CD14-positive monocyte (primary cell): ENCODE data around the gene SDHAF1. TPM values are rescaled to one million over a fixed set of nuclear protein-coding genes. Genes with fewer than 3 reads are reported as not detected.

ENCODE experiments used
- DNase-seq, 3 donors: peaks; one replicate each; pipeline ENCODE4 v3.0.0-alpha.2; 2011 to 2022
- H2AFZ ChIP-seq: 2 replicates; pipeline ENCODE4 v1.6.0; 2012; ENCODE audit warnings: mild to moderate bottlenecking, low read depth, low read length, inconsistent platforms; ENCODE audit not compliant: insufficient read depth, poor library complexity, severe bottlenecking
- H3K27ac ChIP-seq, 2 donors: 1 replicate in 1 of 2; 2 replicates in 1 of 2; pipeline ENCODE4 v1.5.1; 2012 to 2013; ENCODE audit warnings: low read length in 2 of 2, control low read depth in 1 of 2, inconsistent platforms in 1 of 2, low read depth in 1 of 2, mild to moderate bottlenecking in 1 of 2
- H3K27me3 ChIP-seq, 2 donors: one replicate each; pipeline versions ENCODE4 v1.6.0 to v1.6.1; 2011 to 2013; ENCODE audit warnings: low read length in 2 of 2; ENCODE audit not compliant: control insufficient read depth in 2 of 2, insufficient read depth in 2 of 2
- H3K36me3 ChIP-seq, 2 donors: replicated peaks in 1 of 2; 1 replicate in 1 of 2; 2 replicates in 1 of 2; pipeline versions ENCODE4 v1.5.1 to v1.6.1; 2012 to 2013; ENCODE audit warnings: low read length in 2 of 2, control low read depth in 1 of 2, inconsistent platforms in 1 of 2, mild to moderate bottlenecking in 1 of 2; ENCODE audit not compliant: insufficient read depth in 2 of 2, control insufficient read depth in 1 of 2
- H3K4me1 ChIP-seq, 2 donors: 1 replicate in 1 of 2; 2 replicates in 1 of 2; pipeline versions ENCODE4 v1.5.1 to v1.6.1; 2012 to 2013; ENCODE audit warnings: low read length in 2 of 2, control low read depth in 1 of 2, inconsistent platforms in 1 of 2, mild to moderate bottlenecking in 1 of 2, moderate library complexity in 1 of 2; ENCODE audit not compliant: insufficient read depth in 2 of 2, control insufficient read depth in 1 of 2
- H3K4me2 ChIP-seq: replicated peaks from 2 replicates; pipeline ENCODE3; 2012; ENCODE audit warnings: low read length, moderate library complexity, mild to moderate bottlenecking; ENCODE audit not compliant: poor library complexity, severe bottlenecking; ENCODE audit errors: extremely low read depth
- H3K4me3 ChIP-seq, 3 experiments: fragments of 200-600 bp in 1 of 3; sonication (generic) in 1 of 3; replicated peaks in 1 of 3; 1 replicate in 2 of 3; 2 replicates in 1 of 3; pipeline ENCODE4 v1.5.1; 2011 to 2013; ENCODE audit warnings: low read length in 3 of 3, mild to moderate bottlenecking in 3 of 3, control low read depth in 2 of 3, low read depth in 2 of 3, inconsistent platforms in 1 of 3, moderate library complexity in 1 of 3
- H3K79me2 ChIP-seq: 2 replicates; pipeline ENCODE4 v1.6.0; 2012; ENCODE audit warnings: mild to moderate bottlenecking, control low read depth, inconsistent platforms, low read length, moderate library complexity; ENCODE audit not compliant: insufficient read depth
- H3K9ac ChIP-seq: 2 replicates; pipeline ENCODE4 v1.6.0; 2017; ENCODE audit warnings: low read length, mild to moderate bottlenecking; ENCODE audit not compliant: insufficient read depth, poor library complexity, severe bottlenecking
- H3K9me3 ChIP-seq, 2 donors: replicated peaks in 1 of 2; 1 replicate in 1 of 2; 2 replicates in 1 of 2; pipeline versions ENCODE4 v1.5.1 to v1.6.1; 2012 to 2013; ENCODE audit warnings: low read length in 2 of 2, control low read depth in 1 of 2; ENCODE audit not compliant: control insufficient read depth in 1 of 2, insufficient read depth in 1 of 2
- H4K20me1 ChIP-seq: 2 replicates; pipeline ENCODE4 v1.6.0; 2012; ENCODE audit warnings: mild to moderate bottlenecking, low read length, control low read depth, moderate library complexity; ENCODE audit not compliant: insufficient read depth
- H3K27ac Mint-ChIP-seq, 7 donors: one replicate each; pipeline ENCODE4 v1.8.0; 2020; ENCODE audit warnings: mild to moderate bottlenecking in 7 of 7, mixed read lengths in 7 of 7, moderate library complexity in 6 of 7, inconsistent platforms in 2 of 7
- H3K27me3 Mint-ChIP-seq, 3 donors: one replicate each; pipeline ENCODE4 v1.8.0; 2021 to 2022; ENCODE audit warnings: low read depth in 3 of 3, mild to moderate bottlenecking in 3 of 3, mixed read lengths in 3 of 3, moderate library complexity in 3 of 3, inconsistent platforms in 1 of 3
- H3K36me3 Mint-ChIP-seq, 2 donors: one replicate each; pipeline ENCODE4 v1.8.0; 2020; ENCODE audit warnings: mixed read lengths in 2 of 2, inconsistent platforms in 1 of 2, mild to moderate bottlenecking in 1 of 2
- H3K4me1 Mint-ChIP-seq: one replicate; pipeline ENCODE4 v1.8.0; 2020; ENCODE audit warnings: mild to moderate bottlenecking, mixed read lengths
- H3K4me3 Mint-ChIP-seq, 2 donors: one replicate each; pipeline ENCODE4 v1.8.0; 2020; ENCODE audit warnings: mild to moderate bottlenecking in 2 of 2, mixed read lengths in 2 of 2, moderate library complexity in 1 of 2
- H3K9me3 Mint-ChIP-seq, 7 donors: one replicate each; pipeline ENCODE4 v1.8.0; 2020 to 2022; ENCODE audit warnings: mixed read lengths in 7 of 7, mild to moderate bottlenecking in 6 of 7, moderate library complexity in 6 of 7, inconsistent platforms in 2 of 7
- WGBS: methylation state at CpG from one replicate; pipeline ENCODE4 v1.1.5; 2013; ENCODE audit warnings: missing lambda C conversion rate; ENCODE audit not compliant: insufficient coverage; 5-methylcytosine and 5-hydroxymethylcytosine counted together
- intact Hi-C, 2 donors: fragments of 100-400 bp; cut with micrococcal nuclease; formaldehyde crosslinking; loops; one replicate each; pipeline versions ENCODE4 v1.15.0 to v1.15.1; 2023
- polyA plus RNA-seq, 3 donors: library from polyadenylated mRNA; depleted of rRNA in 1 of 3; unstranded in 2 of 3; stranded (reverse) in 1 of 3; fragments of 300-500 nt in 2 of 3; fragments of >200 nt in 1 of 3; fragmentation: Illumina TruSeq in 2 of 3; gene quantifications; 1 replicate in 2 of 3; 2 replicates in 1 of 3; pipeline ENCODE4 v1.2.3, GENCODE V29; 2012 to 2021
- TF ChIP-seq, protein P1 (sequence below): fragments of 200-600 bp; IDR thresholded peaks from one replicate; pipeline ENCODE4 v1.8.0; 2022; ENCODE audit warnings: antibody characterized with exemption, mild to moderate bottlenecking

SDHAF1 gene
- polyA plus RNA-seq, 3 donors = 10.4 to 26.9 (median 19.0) TPM

DNA sequence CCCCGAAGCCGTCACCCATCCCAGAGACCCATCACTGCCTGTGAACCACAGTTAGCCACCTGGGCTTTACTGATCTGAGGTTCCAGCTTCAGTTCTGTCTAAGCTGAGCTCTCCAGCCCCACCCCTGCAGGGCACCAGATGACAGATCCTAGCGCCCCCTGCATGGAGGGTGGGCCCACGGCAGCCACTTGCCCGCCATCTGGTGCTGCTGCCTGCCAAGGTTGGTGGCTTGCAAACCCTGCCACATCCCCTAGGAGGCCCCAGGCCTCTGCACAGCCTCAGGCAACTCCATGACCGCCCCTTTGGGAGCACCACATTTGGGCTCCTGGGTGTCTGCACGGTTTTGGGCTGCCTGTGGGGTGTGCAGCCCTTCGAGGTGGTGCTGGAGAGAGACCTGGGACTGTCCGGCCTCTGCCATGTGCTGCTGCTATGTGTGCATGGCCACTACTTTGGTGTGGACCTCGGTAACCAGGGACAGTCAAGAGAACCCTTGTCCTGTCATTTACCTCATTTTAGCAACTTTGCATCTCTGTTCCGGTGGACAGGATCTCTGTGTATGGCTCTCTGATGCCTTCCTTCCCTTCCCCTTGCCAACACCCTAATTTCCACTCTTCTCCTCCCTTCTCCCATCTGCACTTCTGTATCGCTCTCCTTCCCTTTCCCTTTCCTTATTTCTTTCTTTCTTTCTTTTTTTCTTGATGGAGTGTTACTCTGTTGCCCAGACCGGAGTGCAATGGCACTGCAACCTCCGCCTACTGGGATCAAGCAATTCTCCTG, 17.4 kb upstream of the SDHAF1 start:
- Mint-ChIP-seq H3K4me3 (no peak overlapping the region), H3K27ac (no peak overlapping the region), H3K9me3 (peaks cover 0 to 2% (median 0%) of the 10 kb centered on the region in 7 donors), H3K4me1 (no peaks in the 10 kb centered on the region), H3K36me3 (no peaks in the 10 kb centered on the region), H3K27me3 (peaks cover 11 to 28% (median 27%) of the 10 kb centered on the region in 3 donors)
- no peaks in the 10 kb centered on the region for H3K79me2 ChIP-seq
- H3K9ac ChIP-seq = no peak overlapping the region
- H3K36me3 ChIP-seq = no peaks in the 10 kb centered on the region
- intact Hi-C loops = no loop called here
- H3K27ac ChIP-seq = no peak overlapping the region
- TF ChIP-seq, protein P1, sequence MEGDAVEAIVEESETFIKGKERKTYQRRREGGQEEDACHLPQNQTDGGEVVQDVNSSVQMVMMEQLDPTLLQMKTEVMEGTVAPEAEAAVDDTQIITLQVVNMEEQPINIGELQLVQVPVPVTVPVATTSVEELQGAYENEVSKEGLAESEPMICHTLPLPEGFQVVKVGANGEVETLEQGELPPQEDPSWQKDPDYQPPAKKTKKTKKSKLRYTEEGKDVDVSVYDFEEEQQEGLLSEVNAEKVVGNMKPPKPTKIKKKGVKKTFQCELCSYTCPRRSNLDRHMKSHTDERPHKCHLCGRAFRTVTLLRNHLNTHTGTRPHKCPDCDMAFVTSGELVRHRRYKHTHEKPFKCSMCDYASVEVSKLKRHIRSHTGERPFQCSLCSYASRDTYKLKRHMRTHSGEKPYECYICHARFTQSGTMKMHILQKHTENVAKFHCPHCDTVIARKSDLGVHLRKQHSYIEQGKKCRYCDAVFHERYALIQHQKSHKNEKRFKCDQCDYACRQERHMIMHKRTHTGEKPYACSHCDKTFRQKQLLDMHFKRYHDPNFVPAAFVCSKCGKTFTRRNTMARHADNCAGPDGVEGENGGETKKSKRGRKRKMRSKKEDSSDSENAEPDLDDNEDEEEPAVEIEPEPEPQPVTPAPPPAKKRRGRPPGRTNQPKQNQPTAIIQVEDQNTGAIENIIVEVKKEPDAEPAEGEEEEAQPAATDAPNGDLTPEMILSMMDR = no peak
- WGBS = 53% methylated on average over 12 of the region's 14 CpGs
- H3K4me1 ChIP-seq = no peaks in the 10 kb centered on the region
- no peak overlapping the region for H3K4me3 ChIP-seq
- H3K4me2 ChIP-seq = no peak overlapping the region
- no peak overlapping the region for H2AFZ ChIP-seq
- no peaks in the 10 kb centered on the region for H4K20me1 ChIP-seq
- H3K27me3 ChIP-seq = peaks cover 0 to 3% of the 10 kb centered on the region in 2 donors
- H3K9me3 ChIP-seq = no peaks in the 10 kb centered on the region
- no peak for DNase-seq

DNA sequence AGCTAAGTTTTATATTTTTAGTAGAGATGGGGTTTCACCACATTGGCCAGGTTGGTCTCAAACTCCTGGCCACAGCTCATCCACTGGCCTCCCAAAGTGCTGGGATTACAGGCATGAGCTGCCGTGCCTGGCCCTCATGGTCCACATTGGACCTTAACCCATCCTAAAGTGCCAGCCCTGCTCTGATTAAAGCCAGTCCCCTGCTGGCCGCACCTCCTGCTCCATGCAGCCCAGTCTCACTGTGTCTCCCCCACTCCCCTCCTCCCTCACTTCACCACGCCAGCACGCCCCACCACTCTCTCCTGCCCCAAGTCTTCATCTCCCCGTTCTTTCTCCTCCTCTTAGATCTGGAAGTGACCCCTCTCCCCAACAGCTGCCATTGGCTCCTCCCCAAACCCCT, 16.7 kb upstream of the SDHAF1 start:
- Histone ChIP-seq H2AFZ (no peak overlapping the region), H3K4me1 (no peaks in the 10 kb centered on the region), H3K9ac (no peak overlapping the region), H3K27ac (no peak overlapping the region), H3K27me3 (peaks cover 0 to 3% of the 10 kb centered on the region in 2 donors), H3K4me3 (no peak overlapping the region), H3K4me2 (no peak overlapping the region), H3K36me3 (no peaks in the 10 kb centered on the region), H3K9me3 (no peaks in the 10 kb centered on the region), H4K20me1 (no peaks in the 10 kb centered on the region), H3K79me2 (no peaks in the 10 kb centered on the region)
- Mint-ChIP-seq H3K36me3 (no peaks in the 10 kb centered on the region), H3K4me3 (no peak overlapping the region), H3K27me3 (peaks cover 15 to 27% (median 25%) of the 10 kb centered on the region in 3 donors), H3K4me1 (no peaks in the 10 kb centered on the region), H3K9me3 (peaks cover 0 to 2% (median 0%) of the 10 kb centered on the region in 7 donors), H3K27ac (no peak overlapping the region)
- intact Hi-C loops = no loop called here
- TF ChIP-seq, protein P1 = no peak
- 69% methylated on average over 5 of the region's 5 CpGs for WGBS
- no peak for DNase-seq
